SK-N-MC (cell line): ENCODE results near the gene EML2.

Source experiments
- EZH2 ChIP-seq: fragments of 200-600 bp; sonication (generic); IDR thresholded peaks from one replicate; pipeline ENCODE4 v1.6.1; 2017; ENCODE audit warnings: antibody characterized with exemption
- FOXP2 ChIP-seq: optimal IDR thresholded peaks from 2 replicates; pipeline ENCODE3; 2011; ENCODE audit warnings: mild to moderate bottlenecking, moderate library complexity; ENCODE audit not compliant: insufficient read depth; ENCODE audit errors: extremely low read length, control extremely low read depth
- POLR2AphosphoS5 ChIP-seq: IDR thresholded peaks from 2 replicates; pipeline ENCODE4 v1.6.1; 2012; ENCODE audit warnings: mild to moderate bottlenecking, low read depth, low read length, borderline replicate concordance

- no peak for TF ChIP-seq POLR2AphosphoS5
- no peak for TF ChIP-seq EZH2
- no peak for TF ChIP-seq FOXP2
Measured at GRCh38 chr19:45676851-45677263, 37.7 kb upstream of the EML2 start.
